H9 (cell line): ENCODE data around the gene SLC5A2. TPM values are rescaled to one million over a fixed set of nuclear protein-coding genes. Genes with fewer than 3 reads are reported as not detected.

Experiments
- DNase-seq: peaks from one replicate; pipeline ENCODE4 v3.0.0-alpha.2; 2017
- H2AFZ ChIP-seq: one replicate; pipeline ENCODE4 v1.6.1; 2013; ENCODE audit warnings: mild to moderate bottlenecking, low read length, control low read depth, moderate library complexity
- H2AK5ac ChIP-seq: 2 replicates; pipeline ENCODE4 v1.6.1; 2013; ENCODE audit warnings: low read length, control low read depth, mixed read lengths; ENCODE audit not compliant: insufficient read length
- H2BK120ac ChIP-seq: one replicate; pipeline ENCODE4 v1.6.1; 2013; ENCODE audit warnings: low read depth, mild to moderate bottlenecking, low read length, control low read depth, inconsistent platforms; ENCODE audit not compliant: poor library complexity, severe bottlenecking
- H2BK12ac ChIP-seq: 2 replicates; pipeline ENCODE4 v1.6.1; 2013; ENCODE audit warnings: low read length, control low read depth, mixed read lengths, low read depth; ENCODE audit not compliant: insufficient read length
- H2BK15ac ChIP-seq: 2 replicates; pipeline ENCODE4 v1.6.1; 2013; ENCODE audit warnings: low read depth, low read length, control low read depth
- H2BK20ac ChIP-seq: one replicate; pipeline ENCODE4 v1.6.1; 2013; ENCODE audit warnings: low read depth, mild to moderate bottlenecking, low read length, control low read depth, inconsistent platforms; ENCODE audit not compliant: poor library complexity, severe bottlenecking
- H2BK5ac ChIP-seq: 2 replicates; pipeline ENCODE4 v1.6.1; 2013; ENCODE audit warnings: low read length, control low read depth, mixed read lengths; ENCODE audit not compliant: insufficient read length
- H3K14ac ChIP-seq: 2 replicates; pipeline ENCODE4 v1.6.1; 2013; ENCODE audit warnings: low read length, control low read depth; ENCODE audit not compliant: insufficient read depth
- H3K18ac ChIP-seq: 2 replicates; pipeline ENCODE4 v1.6.1; 2013; ENCODE audit warnings: low read depth, mild to moderate bottlenecking, mixed read lengths, low read length, control low read depth; ENCODE audit not compliant: insufficient read length
- H3K23ac ChIP-seq: 2 replicates; pipeline ENCODE4 v1.6.1; 2013; ENCODE audit warnings: low read length, control low read depth, mixed read lengths, low read depth; ENCODE audit not compliant: insufficient read length
- H3K23me2 ChIP-seq: 2 replicates; pipeline ENCODE4 v1.6.1; 2013; ENCODE audit warnings: low read depth, mild to moderate bottlenecking, mixed read lengths, low read length, control low read depth; ENCODE audit not compliant: insufficient read length, poor library complexity, severe bottlenecking
- H3K27ac ChIP-seq: 2 replicates; pipeline ENCODE4 v1.5.1; 2013; ENCODE audit warnings: low read length, control low read depth, mixed read lengths, low read depth; ENCODE audit not compliant: insufficient read length
- H3K27me3 ChIP-seq: 2 replicates; pipeline ENCODE4 v1.6.1; 2013; ENCODE audit warnings: low read length, control low read depth, inconsistent platforms; ENCODE audit not compliant: insufficient read depth
- H3K4ac ChIP-seq: 2 replicates; pipeline ENCODE4 v1.6.1; 2013; ENCODE audit warnings: low read depth, mild to moderate bottlenecking, control low read depth, inconsistent platforms, low read length, moderate library complexity
- H3K4me1 ChIP-seq: 2 replicates; pipeline ENCODE4 v1.6.1; 2013; ENCODE audit warnings: low read length, control low read depth, inconsistent platforms; ENCODE audit not compliant: insufficient read depth
- H3K4me2 ChIP-seq: 2 replicates; pipeline ENCODE4 v1.6.1; 2013; ENCODE audit warnings: low read length, control low read depth, mixed read lengths; ENCODE audit not compliant: insufficient read length, insufficient read depth
- H3K56ac ChIP-seq: 2 replicates; pipeline ENCODE4 v1.6.1; 2013; ENCODE audit warnings: low read depth, mild to moderate bottlenecking, mixed read lengths, low read length, control low read depth; ENCODE audit not compliant: insufficient read length
- H3K79me1 ChIP-seq: 2 replicates; pipeline ENCODE4 v1.6.1; 2013; ENCODE audit warnings: low read depth, mild to moderate bottlenecking, moderate library complexity, low read length, control low read depth, inconsistent platforms; ENCODE audit not compliant: insufficient read depth, poor library complexity, severe bottlenecking
- H3K79me2 ChIP-seq: 2 replicates; pipeline ENCODE4 v1.6.1; 2013; ENCODE audit warnings: low read length, control low read depth, inconsistent platforms; ENCODE audit not compliant: insufficient read depth
- H3K9ac ChIP-seq: 2 replicates; pipeline ENCODE4 v1.6.1; 2013; ENCODE audit warnings: low read length, control low read depth, mixed read lengths; ENCODE audit not compliant: insufficient read length; ENCODE audit errors: extremely low read depth
- H3K9me3 ChIP-seq: one replicate; pipeline ENCODE4 v1.6.1; 2013; ENCODE audit warnings: low read depth, low read length, inconsistent platforms; ENCODE audit not compliant: control insufficient read depth
- H3T11ph ChIP-seq: one replicate; pipeline ENCODE4 v1.6.1; 2013; ENCODE audit warnings: mild to moderate bottlenecking, low read length, control low read depth, inconsistent platforms
- H4K20me1 ChIP-seq: one replicate; pipeline ENCODE4 v1.6.1; 2013; ENCODE audit not compliant: control insufficient read depth, insufficient read length, insufficient read depth
- H4K5ac ChIP-seq: 2 replicates; pipeline ENCODE4 v1.6.1; 2013; ENCODE audit warnings: low read depth, mild to moderate bottlenecking, mixed read lengths, low read length, control low read depth; ENCODE audit not compliant: insufficient read length
- H4K8ac ChIP-seq: replicated peaks from 2 replicates; pipeline ENCODE4 v1.6.1; 2013; ENCODE audit warnings: low read length, control low read depth, mixed read lengths, low read depth; ENCODE audit not compliant: insufficient read length
- H4K91ac ChIP-seq: 2 replicates; pipeline ENCODE4 v1.6.1; 2013; ENCODE audit warnings: low read depth, mild to moderate bottlenecking, moderate library complexity, mixed read lengths, low read length, control low read depth; ENCODE audit not compliant: insufficient read length
- H3K27ac Mint-ChIP-seq, 3 experiments: 2 replicates in 2 of 3; 3 replicates in 1 of 3; pipeline ENCODE4 v1.8.0; 2020 to 2021; ENCODE audit warnings: mixed read lengths in 3 of 3, mild to moderate bottlenecking in 1 of 3, moderate library complexity in 1 of 3
- H3K27me3 Mint-ChIP-seq: 2 replicates; pipeline ENCODE4 v1.8.0; 2021; ENCODE audit warnings: low read depth, mild to moderate bottlenecking, moderate library complexity, mixed read lengths
- H3K36me3 Mint-ChIP-seq, 3 experiments: 2 replicates in 2 of 3; 3 replicates in 1 of 3; pipeline ENCODE4 v1.8.0; 2020 to 2021; ENCODE audit warnings: low read depth in 3 of 3, mixed read lengths in 3 of 3; ENCODE audit not compliant: insufficient read depth in 1 of 3
- H3K4me1 Mint-ChIP-seq, 2 experiments: 2 replicates each; pipeline ENCODE4 v1.8.0; 2020; ENCODE audit warnings: mixed read lengths in 2 of 2
- H3K4me3 Mint-ChIP-seq, 2 experiments: 2 replicates in 1 of 2; 3 replicates in 1 of 2; pipeline ENCODE4 v1.8.0; 2020 to 2021; ENCODE audit warnings: mild to moderate bottlenecking in 2 of 2, mixed read lengths in 2 of 2, moderate library complexity in 1 of 2
- H3K9me3 Mint-ChIP-seq, 2 experiments: 2 replicates in 1 of 2; 3 replicates in 1 of 2; pipeline ENCODE4 v1.8.0; 2020; ENCODE audit warnings: mild to moderate bottlenecking in 2 of 2, mixed read lengths in 2 of 2, moderate library complexity in 1 of 2
- WGBS: extraction: QIAGEN DNeasy Blood & Tissue Kit; methylation state at CpG from one replicate; pipeline ENCODE4 v1.1.7; 2013; ENCODE audit warnings: missing lambda C conversion rate, low lambda C conversion rate, mixed read lengths; ENCODE audit not compliant: insufficient read length; ENCODE audit errors: extremely low coverage; 5-methylcytosine and 5-hydroxymethylcytosine counted together
- total RNA-seq: library from RNA; stranded (reverse); gene quantifications from 2 replicates; pipeline ENCODE4 v1.2.1, GENCODE V29; 2021
- TF ChIP-seq, protein P1 (sequence below): fragments of 200-600 bp; sonication (generic); conservative IDR thresholded peaks from 3 replicates; pipeline ENCODE4 v1.8.0; 2021; ENCODE audit warnings: antibody characterized with exemption, mild to moderate bottlenecking

Gene SLC5A2
- total RNA-seq, 1 experiment from 2014 or later: 0.52 TPM

GRCh38 chr16:31472709-31473203 lies 10.2 kb upstream of the SLC5A2 start:
- H3K27ac Mint-ChIP-seq: peak overlapping the region in 1 of 3 experiments; percentile 91; a peak in 1 of 7 replicates
- Histone ChIP-seq H3K56ac (no peak overlapping the region), H2BK20ac (no peak overlapping the region), H3K9me3 (no peaks in the 10 kb centered on the region), H3K27me3 (no peaks in the 10 kb centered on the region; the same call in 1 of the 2 replicates), H4K91ac (no peak overlapping the region), H4K20me1 (no peaks in the 10 kb centered on the region), H3K27ac (no peak overlapping the region), H4K8ac (no peak overlapping the region), H2AK5ac (no peak overlapping the region), H2BK15ac (no peak overlapping the region), H3K9ac (no peak overlapping the region), H3T11ph (no peak overlapping the region), H2AFZ (no peak overlapping the region), H3K14ac (no peak overlapping the region), H4K5ac (no peak overlapping the region), H3K4me1 (peaks cover 3% of the 10 kb centered on the region; the same call in 1 of the 2 replicates), H3K23me2 (peaks cover 22% of the 10 kb centered on the region), H2BK12ac (no peak overlapping the region), H3K4ac (no peak overlapping the region), H2BK120ac (no peak overlapping the region), H3K4me2 (peak overlapping the region; percentile 54), H3K18ac (no peak overlapping the region), H3K79me1 (no peaks in the 10 kb centered on the region), H2BK5ac (no peak overlapping the region), H3K23ac (no peak overlapping the region), H3K79me2 (no peaks in the 10 kb centered on the region)
- WGBS: no CpG with 5 or more reads among the region's 20 CpGs
- peaks cover 46% of the 10 kb centered on the region for H3K27me3 Mint-ChIP-seq
- TF ChIP-seq, protein P1, sequence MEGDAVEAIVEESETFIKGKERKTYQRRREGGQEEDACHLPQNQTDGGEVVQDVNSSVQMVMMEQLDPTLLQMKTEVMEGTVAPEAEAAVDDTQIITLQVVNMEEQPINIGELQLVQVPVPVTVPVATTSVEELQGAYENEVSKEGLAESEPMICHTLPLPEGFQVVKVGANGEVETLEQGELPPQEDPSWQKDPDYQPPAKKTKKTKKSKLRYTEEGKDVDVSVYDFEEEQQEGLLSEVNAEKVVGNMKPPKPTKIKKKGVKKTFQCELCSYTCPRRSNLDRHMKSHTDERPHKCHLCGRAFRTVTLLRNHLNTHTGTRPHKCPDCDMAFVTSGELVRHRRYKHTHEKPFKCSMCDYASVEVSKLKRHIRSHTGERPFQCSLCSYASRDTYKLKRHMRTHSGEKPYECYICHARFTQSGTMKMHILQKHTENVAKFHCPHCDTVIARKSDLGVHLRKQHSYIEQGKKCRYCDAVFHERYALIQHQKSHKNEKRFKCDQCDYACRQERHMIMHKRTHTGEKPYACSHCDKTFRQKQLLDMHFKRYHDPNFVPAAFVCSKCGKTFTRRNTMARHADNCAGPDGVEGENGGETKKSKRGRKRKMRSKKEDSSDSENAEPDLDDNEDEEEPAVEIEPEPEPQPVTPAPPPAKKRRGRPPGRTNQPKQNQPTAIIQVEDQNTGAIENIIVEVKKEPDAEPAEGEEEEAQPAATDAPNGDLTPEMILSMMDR: peak; percentile 91
- DNase-seq: peak; percentile 86
- no peaks in the 10 kb centered on the region; a peak in 1 of 5 replicates for H3K9me3 Mint-ChIP-seq
- peaks cover 16 to 22% of the 10 kb centered on the region in 2 experiments for H3K4me1 Mint-ChIP-seq
- peak overlapping the region; percentile 80 to 89 for H3K4me3 Mint-ChIP-seq
- H3K36me3 Mint-ChIP-seq: peaks cover 0 to 14% (median 1%) of the 10 kb centered on the region in 3 experiments; a peak in 3 of 7 replicates
